K562 (cell line): ENCODE results near the gene S100A6. TPM values are rescaled to one million over a fixed set of nuclear protein-coding genes. Genes with fewer than 3 reads are reported as not detected.

Source experiments
- ATAC-seq: fragments of 200-7000 bp; cut with Tn5 transposase; 3 replicates; pipeline ENCODE4 v1.9.1; 2020; ENCODE audit warnings: moderate library complexity
- BruUV-seq: library from RNA; stranded (reverse); fragments of 400-500 nt; replicated peaks from 2 replicates; lab custom pipeline; 2021; lab: Mats Ljungman, UMichigan
- CTCF ChIA-PET: fragments of 300-600 bp; formaldehyde crosslinking; extraction: SDS; loops from one replicate; lab custom pipeline; 2021; ENCODE audit warnings: low intra/inter-chr PET ratio; lab: Yijun Ruan, JAX
- POLR2A ChIA-PET: fragments of 300-600, 350-650 bp; sonication (Branson Sonifier 250); formaldehyde crosslinking; extraction: SDS; loops from one replicate; lab custom pipeline; 2021; ENCODE audit warnings: antibody characterized with exemption, inconsistent platforms; lab: Yijun Ruan, JAX
- DNase-seq, 4 experiments: peaks; one replicate each; pipeline versions ENCODE4 v3.0.0 to v3.0.0-alpha.2; 2011 to 2018; ENCODE audit warnings: low spot score in 3 of 4, mixed read lengths in 3 of 4; ENCODE audit errors: extremely low read depth in 1 of 4
- FAIRE-seq: peaks from 2 replicates; lab custom pipeline; 2011; peaks lifted over from hg19 to GRCh38; lab: Jason Lieb, UNC
- H2AFZ ChIP-seq: 2 replicates; pipeline ENCODE4 v1.6.0; 2011; ENCODE audit warnings: low read depth, low read length, control low read depth, inconsistent platforms
- H3K27ac ChIP-seq: fragments of 200-600 bp; 3 replicates; pipeline ENCODE4 v1.8.0; 2011; ENCODE audit warnings: low read depth, mild to moderate bottlenecking, control low read depth, inconsistent platforms, low read length, moderate library complexity, mixed read lengths; ENCODE audit errors: extremely low read depth
- H3K27me3 ChIP-seq, 2 experiments: fragments of 300-600 bp in 1 of 2; 2 replicates in 1 of 2; 3 replicates in 1 of 2; pipeline versions ENCODE4 v1.6.0 to v1.8.0; 2011; ENCODE audit warnings: inconsistent platforms in 2 of 2, low read length in 2 of 2, mild to moderate bottlenecking in 1 of 2, mixed read lengths in 1 of 2, moderate library complexity in 1 of 2; ENCODE audit not compliant: control insufficient read depth in 2 of 2, insufficient read depth in 2 of 2
- H3K36me3 ChIP-seq: fragments of 300-600 bp; 3 replicates; pipeline ENCODE4 v1.8.0; 2011; ENCODE audit warnings: mild to moderate bottlenecking, low read length, inconsistent platforms; ENCODE audit not compliant: control insufficient read depth, insufficient read depth
- H3K4me1 ChIP-seq, 2 experiments: fragments of 200-600 bp in 1 of 2; replicated peaks in 1 of 2; 2 replicates in 1 of 2; 3 replicates in 1 of 2; pipeline versions ENCODE4 v1.5.1 to v1.8.0; 2011; ENCODE audit warnings: inconsistent platforms in 2 of 2, low read length in 2 of 2, mild to moderate bottlenecking in 1 of 2, mixed read lengths in 1 of 2, moderate library complexity in 1 of 2; ENCODE audit not compliant: control insufficient read depth in 2 of 2, insufficient read depth in 2 of 2
- H3K4me2 ChIP-seq: 2 replicates; pipeline ENCODE4 v1.6.1; 2011; ENCODE audit warnings: low read length, control low read depth, inconsistent platforms, mixed read lengths; ENCODE audit not compliant: insufficient read depth
- H3K4me3 ChIP-seq: fragments of 200-600 bp; sonication (generic), shearing (Covaris generic); 2 replicates; pipeline ENCODE4 v1.5.1; 2016; ENCODE audit warnings: control low read depth, inconsistent platforms
- H3K79me2 ChIP-seq: fragments of 200-600 bp; 3 replicates; pipeline ENCODE4 v1.8.0; 2011; ENCODE audit warnings: low read length, inconsistent platforms; ENCODE audit not compliant: control insufficient read depth, insufficient read depth
- H3K9ac ChIP-seq, 2 experiments: 2 replicates each; pipeline versions ENCODE4 v1.6.0 to v1.6.1; 2011; ENCODE audit warnings: low read depth in 2 of 2, low read length in 2 of 2, control low read depth in 1 of 2, inconsistent platforms in 1 of 2, mild to moderate bottlenecking in 1 of 2, mixed read lengths in 1 of 2; ENCODE audit not compliant: insufficient read depth in 1 of 2
- H3K9me1 ChIP-seq: one replicate; pipeline ENCODE4 v1.6.0; 2011; ENCODE audit warnings: inconsistent platforms, mild to moderate bottlenecking, low read length, moderate library complexity; ENCODE audit not compliant: control insufficient read depth, insufficient read depth
- H3K9me3 ChIP-seq: replicated peaks from 2 replicates; pipeline ENCODE4 v1.5.1; 2011; ENCODE audit warnings: low read depth, low read length, inconsistent platforms; ENCODE audit not compliant: control insufficient read depth, insufficient read depth
- H4K20me1 ChIP-seq: replicated peaks from 2 replicates; pipeline ENCODE4 v1.6.1; 2011; ENCODE audit warnings: low read length, inconsistent platforms, mixed read lengths; ENCODE audit not compliant: control insufficient read depth, insufficient read depth
- ELF2 ChIP-seq: fragments of 250-450 bp; sonication (Bioruptor Pico); IDR thresholded peaks from 2 replicates; pipeline ENCODE4 v1.5.0; 2021; ENCODE audit warnings: mild to moderate bottlenecking
- EP400 ChIP-seq: fragments of 450-650 bp; IDR thresholded peaks from 2 replicates; pipeline ENCODE4 v1.6.1; 2017; ENCODE audit warnings: antibody characterized with exemption, mild to moderate bottlenecking, moderate library complexity
- ETS2 ChIP-seq: IDR thresholded peaks from 2 replicates; pipeline ENCODE4 v1.6.1; 2016; ENCODE audit warnings: borderline replicate concordance, missing genetic modification characterization, mild to moderate bottlenecking, moderate library complexity, missing compliant biosample characterization; ENCODE audit not compliant: poor library complexity, severe bottlenecking
- HNRNPL ChIP-seq: fragments of 200-400 bp; formaldehyde crosslinking; IDR thresholded peaks from 2 replicates; pipeline ENCODE4 v1.6.1; 2017; ENCODE audit warnings: low read depth, mild to moderate bottlenecking, low read length
- KLF16 ChIP-seq: IDR thresholded peaks from 2 replicates; pipeline ENCODE4 v1.6.1; 2016; ENCODE audit warnings: antibody characterized with exemption
- MAFG ChIP-seq: fragments of 450-650 bp; conservative IDR thresholded peaks from 2 replicates; pipeline ENCODE4 v1.6.1; 2016; ENCODE audit warnings: missing genetic modification characterization, missing compliant biosample characterization
- PML ChIP-seq: IDR thresholded peaks from 2 replicates; pipeline ENCODE4 v1.6.1; 2012; ENCODE audit warnings: low read length, inconsistent platforms
- PTRF ChIP-seq: fragments of 450-650 bp; IDR thresholded peaks from 2 replicates; pipeline ENCODE4 v1.6.1; 2016; ENCODE audit warnings: mild to moderate bottlenecking, missing genetic modification characterization, missing compliant biosample characterization
- SMARCB1 ChIP-seq: IDR thresholded peaks from 2 replicates; pipeline ENCODE4 v1.6.1; 2011; ENCODE audit warnings: improper control_type of control experiment, low read depth; ENCODE audit not compliant: insufficient read length
- SRSF7 ChIP-seq: fragments of 200-400 bp; formaldehyde crosslinking; optimal IDR thresholded peaks from 2 replicates; pipeline ENCODE3; 2017; ENCODE audit warnings: mild to moderate bottlenecking, low read depth, low read length
- TEAD2 ChIP-seq: fragments of 450-650 bp; IDR thresholded peaks from 2 replicates; pipeline ENCODE4 v1.6.1; 2016; ENCODE audit warnings: missing genetic modification characterization, control low read depth, missing compliant biosample characterization
- TEAD4 ChIP-seq, 2 experiments: sonication (generic) in 1 of 2; formaldehyde crosslinking in 1 of 2; IDR thresholded peaks; 2 replicates each; pipeline versions ENCODE4 v1.6.1 to v1.8.0; 2012 to 2022; ENCODE audit warnings: borderline replicate concordance in 1 of 2, inconsistent platforms in 1 of 2, low read length in 1 of 2, mild to moderate bottlenecking in 1 of 2, missing genetic modification reagents in 1 of 2
- THAP7 ChIP-seq: fragments of 250-450 bp; sonication (Bioruptor Pico); IDR thresholded peaks from 2 replicates; pipeline ENCODE4 v1.5.0; 2021
- ZFP1 ChIP-seq: fragments of 450-650 bp; formaldehyde crosslinking; IDR thresholded peaks from 2 replicates; pipeline ENCODE4 v1.4.0; 2020; ENCODE audit warnings: mild to moderate bottlenecking, mixed read lengths
- ZFX ChIP-seq: sonication (generic); formaldehyde crosslinking; IDR thresholded peaks from 2 replicates; pipeline ENCODE4 v1.8.0; 2022; ENCODE audit warnings: mild to moderate bottlenecking, missing genetic modification reagents, moderate library complexity
- ZNF436 ChIP-seq: fragments of 250-450, 450-650 bp; sonication (Bioruptor Pico); formaldehyde crosslinking; IDR thresholded peaks from 2 replicates; pipeline ENCODE4 v1.7.0; 2020; ENCODE audit warnings: mild to moderate bottlenecking
- WGBS: fragments of 100-300 bp; shearing (Covaris generic); methylation state at CpG from one replicate; pipeline ENCODE4 v1.1.6; 2016; ENCODE audit warnings: low coverage, mixed read lengths; ENCODE audit not compliant: insufficient coverage; ENCODE audit errors: missing lambda C conversion rate; 5-methylcytosine and 5-hydroxymethylcytosine counted together
- in situ Hi-C: fragments of 300-500 bp; cut with MboI; formaldehyde crosslinking; loops from 4 replicates; pipeline ENCODE4 v1.15.0; 2018; ENCODE audit warnings: inconsistent platforms, mixed read lengths
- intact Hi-C: fragments of 100-400 bp; cut with micrococcal nuclease; formaldehyde crosslinking; loops from 2 replicates; pipeline ENCODE4 v1.14.2; 2022
- polyA plus RNA-seq, 8 experiments: library from polyadenylated mRNA; depleted of rRNA in 4 of 8; stranded (reverse) in 5 of 8; unstranded in 3 of 8; fragments of >200 nt; fragmentation: Nextera tagmentation in 2 of 8; fragmentation: Illumina TruSeq in 1 of 8; extraction: Ambion mirVana in 2 of 8; extraction: Trizol in 1 of 8; gene quantifications; 2 replicates each; pipeline versions ENCODE4 v1.2.1 to v1.2.3, GENCODE V29; 2011 to 2014; ENCODE audit warnings: inconsistent platforms in 1 of 8, missing spikeins in 1 of 8
- total RNA-seq, 7 experiments: library from RNA; depleted of rRNA in 6 of 7; stranded (reverse); fragments of >200 nt in 6 of 7; fragmentation: Illumina TruSeq in 2 of 7; extraction: Trizol in 2 of 7; gene quantifications; 2 replicates each; pipeline versions ENCODE4 v1.2.1 to v1.2.3, GENCODE V29; 2011 to 2021; ENCODE audit warnings: low replicate concordance in 1 of 7
- TF ChIP-seq, protein P1 (sequence below): fragments of 450-650 bp; IDR thresholded peaks from 2 replicates; pipeline ENCODE4 v1.6.1; 2018; ENCODE audit not compliant: partially characterized antibody

S100A6 gene
- total and polyA plus RNA-seq, 9 of the 15 experiments (the other 6 are each of a cell fraction or from before 2014, with no cell fraction given) = 9.8 to 66.5 (median 23.2) TPM

DNA sequence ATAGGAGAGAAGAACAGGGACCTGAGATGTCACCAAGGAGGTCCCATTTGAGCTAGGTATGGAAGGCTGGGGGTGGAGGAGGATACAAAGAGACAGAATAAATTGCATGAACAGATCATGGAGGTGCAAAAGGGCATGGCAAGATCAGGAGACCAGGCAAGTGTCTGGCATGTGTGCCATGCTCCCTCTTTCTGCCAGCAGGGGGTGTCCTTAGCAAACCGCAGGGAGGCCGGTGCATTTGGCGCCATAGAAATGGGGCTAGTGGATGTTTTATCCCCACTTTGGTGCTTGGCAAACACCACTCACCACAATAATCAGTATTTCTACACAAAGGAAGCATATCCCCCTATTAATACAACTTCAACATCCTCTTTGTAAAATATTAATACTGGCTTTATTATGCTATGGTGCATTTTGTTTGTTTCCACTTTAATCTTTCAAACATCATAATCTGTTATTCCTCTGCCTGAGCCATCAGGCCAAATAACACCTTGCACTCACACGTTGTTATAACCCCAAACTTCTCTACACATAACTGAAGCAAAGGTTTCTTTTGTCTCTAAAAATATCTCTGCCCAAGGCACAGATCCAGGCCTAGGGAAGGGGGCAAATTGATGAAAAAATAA, 25.9 kb downstream of the S100A6 start:
- no peak overlapping the region for H3K4me3 ChIP-seq
- in situ Hi-C loops = loop anchor here (5.0 to 10.0 kb wide), 3 partner anchors 55 to 475 kb away; partner anchors contain the start of genes RAB13 and S100A2
- H3K27me3 ChIP-seq = no peaks in the 10 kb centered on the region
- no peaks in the 10 kb centered on the region for H3K9me3 ChIP-seq
- H2AFZ ChIP-seq = peak overlapping the region; percentile 73
- H3K9me1 ChIP-seq = no peaks in the 10 kb centered on the region
- H3K27ac ChIP-seq = no peak overlapping the region
- no peaks in the 10 kb centered on the region for H3K36me3 ChIP-seq
- peak; percentile 84 for ATAC-seq
- peak overlapping the region in 1 of 2 experiments; percentile 2; a peak in 1 of 4 replicates for H3K9ac ChIP-seq
- intact Hi-C loops = loop anchor here (5.0 to 10.0 kb wide), 3 partner anchors 162 to 477 kb away; partner anchors contain the start of genes ILF2, RAB13 and SLC27A3
- ChIA-PET CTCF (interaction anchor here (0.6 to 4.6 kb wide), 7 partner anchors 10 to 1471 kb away, joined by 3 to 58 read pairs (median 4); partner anchors contain the start of genes HAX1, RAB13 and S100A2), POLR2A (interaction anchor here (0.6 kb wide), 1 partner anchor 109 kb away, joined by 3 read pairs; no protein-coding TSS in a partner anchor)
- BruUV-seq = no TSS peak
- H3K79me2 ChIP-seq = no peaks in the 10 kb centered on the region
- H4K20me1 ChIP-seq = no peaks in the 10 kb centered on the region
- FAIRE-seq = peak; percentile 85
- H3K4me2 ChIP-seq = no peak overlapping the region
- H3K4me1 ChIP-seq = peaks cover 0 to 11% of the 10 kb centered on the region in 2 experiments; a peak in 2 of 5 replicates
- 7% methylated on average over 4 of the region's 4 CpGs for WGBS
- DNase-seq = peak; percentile 68 to 75 (median 71)
- TF ChIP-seq PTRF (tag) (no peak), ZNF436 (CRISPR knock-in tag) (no peak), ZFP1 (CRISPR knock-in tag) (no peak), MAFG (tag) (no peak), EP400 (peak; percentile 18; the same call in 1 of the 2 replicates), ZFX (CRISPR knock-in tag) (no peak), SRSF7 (no peak), ETS2 (tag) (no peak), KLF16 (0 out of 2 replicates have a peak, but pooled peaks have one; percentile 8), TEAD2 (no peak), SMARCB1 (no peak), PML (no peak), ELF2 (CRISPR knock-in tag) (no peak), HNRNPL (0 out of 2 replicates have a peak, but pooled peaks have one; percentile 49), THAP7 (CRISPR knock-in tag) (no peak), TEAD4 (IDR thresholded peaks at IDR 0.05; ENCODE audit: low read length) (no peak), TEAD4 (CRISPR knock-in tag; IDR thresholded peaks at IDR 0.05; ENCODE audit: borderline replicate concordance) (no peak)
- TF ChIP-seq, protein P1, sequence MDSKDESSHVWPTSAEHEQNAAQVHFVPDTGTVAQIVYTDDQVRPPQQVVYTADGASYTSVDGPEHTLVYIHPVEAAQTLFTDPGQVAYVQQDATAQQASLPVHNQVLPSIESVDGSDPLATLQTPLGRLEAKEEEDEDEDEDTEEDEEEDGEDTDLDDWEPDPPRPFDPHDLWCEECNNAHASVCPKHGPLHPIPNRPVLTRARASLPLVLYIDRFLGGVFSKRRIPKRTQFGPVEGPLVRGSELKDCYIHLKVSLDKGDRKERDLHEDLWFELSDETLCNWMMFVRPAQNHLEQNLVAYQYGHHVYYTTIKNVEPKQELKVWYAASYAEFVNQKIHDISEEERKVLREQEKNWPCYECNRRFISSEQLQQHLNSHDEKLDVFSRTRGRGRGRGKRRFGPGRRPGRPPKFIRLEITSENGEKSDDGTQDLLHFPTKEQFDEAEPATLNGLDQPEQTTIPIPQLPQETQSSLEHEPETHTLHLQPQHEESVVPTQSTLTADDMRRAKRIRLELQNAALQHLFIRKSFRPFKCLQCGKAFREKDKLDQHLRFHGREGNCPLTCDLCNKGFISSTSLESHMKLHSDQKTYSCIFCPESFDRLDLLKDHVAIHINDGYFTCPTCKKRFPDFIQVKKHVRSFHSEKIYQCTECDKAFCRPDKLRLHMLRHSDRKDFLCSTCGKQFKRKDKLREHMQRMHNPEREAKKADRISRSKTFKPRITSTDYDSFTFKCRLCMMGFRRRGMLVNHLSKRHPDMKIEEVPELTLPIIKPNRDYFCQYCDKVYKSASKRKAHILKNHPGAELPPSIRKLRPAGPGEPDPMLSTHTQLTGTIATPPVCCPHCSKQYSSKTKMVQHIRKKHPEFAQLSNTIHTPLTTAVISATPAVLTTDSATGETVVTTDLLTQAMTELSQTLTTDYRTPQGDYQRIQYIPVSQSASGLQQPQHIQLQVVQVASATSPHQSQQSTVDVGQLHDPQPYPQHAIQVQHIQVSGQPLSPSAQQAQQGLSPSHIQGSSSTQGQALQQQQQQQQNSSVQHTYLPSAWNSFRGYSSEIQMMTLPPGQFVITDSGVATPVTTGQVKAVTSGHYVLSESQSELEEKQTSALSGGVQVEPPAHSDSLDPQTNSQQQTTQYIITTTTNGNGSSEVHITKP = no peak
